Pulmonary artery endothelial cell (primary cell): ENCODE measurements around the gene ZBTB4. TPM values are rescaled to one million over a fixed set of nuclear protein-coding genes. Genes with fewer than 3 reads are reported as not detected.

Source experiments
- DNase-seq: peaks from one replicate; pipeline ENCODE4 v3.0.0-alpha.2; 2011; ENCODE audit warnings: low read depth, low spot score
- total RNA-seq: library from RNA; depleted of rRNA; stranded (reverse); fragments of >200 nt; gene quantifications from 2 replicates; pipeline ENCODE4 v1.2.3, GENCODE V29; 2014

ZBTB4 gene
- total RNA-seq, 1 donor from 2014 or later, result 11.2 TPM

GRCh38 chr17:7443499-7444485 lies 35.6 kb downstream of the ZBTB4 start:
- DNase-seq, result no peak

- no peak for DNase-seq
Measured at GRCh38 chr17:7442142-7442541, 37.3 kb downstream of the ZBTB4 start.

- DNase-seq, result no peak
Measured at GRCh38 chr17:7441266-7441665, 38.2 kb downstream of the ZBTB4 start.

GRCh38 chr17:7440834-7441195 lies 38.6 kb downstream of the ZBTB4 start:
- no peak for DNase-seq

- DNase-seq, result no peak
Measured at GRCh38 chr17:7440113-7440833, 39.2 kb downstream of the ZBTB4 start.

GRCh38 chr17:7439462-7440112 lies 39.8 kb downstream of the ZBTB4 start, which contains the start of gene FGF11:
Gene FGF11 (plus strand): TSS chr17:7439512. CDS start chr17:7439621, 109 bp downstream.
- no peak for DNase-seq

GRCh38 chr17:7438656-7439460 lies 40.6 kb downstream of the ZBTB4 start:
- no peak for DNase-seq

GRCh38 chr17:7437950-7438614 lies 41.3 kb downstream of the ZBTB4 start:
- DNase-seq, result no peak

- DNase-seq, result no peak
Measured at GRCh38 chr17:7437369-7437863, 42.0 kb downstream of the ZBTB4 start.

- peak; percentile 37 for DNase-seq
Measured at GRCh38 chr17:7436556-7437368, 42.7 kb downstream of the ZBTB4 start.

GRCh38 chr17:7435676-7436555 lies 43.5 kb downstream of the ZBTB4 start:
- no peak for DNase-seq

GRCh38 chr17:7432296-7432695 lies 47.1 kb downstream of the ZBTB4 start:
- no peak for DNase-seq

GRCh38 chr17:7431231-7431630 lies 48.2 kb downstream of the ZBTB4 start:
- no peak for DNase-seq

- no peak for DNase-seq
Measured at GRCh38 chr17:7429722-7430121, 49.7 kb downstream of the ZBTB4 start.

GRCh38 chr17:7428557-7428956 lies 50.9 kb downstream of the ZBTB4 start, which contains the start of gene SPEM3:
Gene SPEM3 (plus strand): TSS chr17:7428857. CDS start chr17:7428903, 46 bp downstream.
- DNase-seq, result no peak

- no peak for DNase-seq
Measured at GRCh38 chr17:7427549-7427948, 51.9 kb downstream of the ZBTB4 start.

- DNase-seq, result no peak
Measured at GRCh38 chr17:7426896-7427489, 52.4 kb downstream of the ZBTB4 start.
